Lower leg skin (tissue), 4 donors: Measurements from ENCODE around the gene CCNJL. TPM values are rescaled to one million over a fixed set of nuclear protein-coding genes. Genes with fewer than 3 reads are reported as not detected.

Source experiments
- DNase-seq, 2 donors: peaks; one replicate each; pipeline ENCODE4 v3.0.0-alpha.2; 2019; ENCODE audit warnings: low spot score in 2 of 2
- H3K4me3 ChIP-seq: fragments of 200-600 bp; sonication (generic); 2 replicates; pipeline ENCODE4 v1.5.1; 2017; ENCODE audit warnings: mild to moderate bottlenecking, low read depth; ENCODE audit not compliant: poor library complexity, severe bottlenecking
- CTCF ChIP-seq, 3 donors: fragments of 450-650 bp; IDR thresholded peaks; one replicate each; pipeline ENCODE4 v1.5.1; 2016; ENCODE audit warnings: antibody characterized with exemption in 3 of 3, mild to moderate bottlenecking in 3 of 3, moderate library complexity in 2 of 3
- POLR2A ChIP-seq, 2 donors: fragments of 450-650 bp; IDR thresholded peaks; one replicate each; pipeline ENCODE4 v1.6.1; 2016 to 2017; ENCODE audit warnings: antibody characterized with exemption in 2 of 2, mild to moderate bottlenecking in 1 of 2, moderate library complexity in 1 of 2
- WGBS, 2 donors: methylation state at CpG; one replicate each; pipeline ENCODE4 v1.1.5; 2018; 5-methylcytosine and 5-hydroxymethylcytosine counted together
- intact Hi-C: fragments of 100-400 bp; cut with DNase I; formaldehyde crosslinking; loops from one replicate; pipeline ENCODE4 v1.15.0; 2023; ENCODE audit warnings: low total_unique reads
- total RNA-seq, 4 donors: library from RNA; depleted of rRNA; stranded (reverse); fragments of >200 nt; gene quantifications; one replicate each; pipeline ENCODE4 v1.1.0, GENCODE V29; 2016

Gene CCNJL
- total RNA-seq = under 1 TPM; 0.08 to 0.34 (median 0.22) TPM

- no peak for DNase-seq
- no peak for TF ChIP-seq POLR2A (IDR thresholded peaks at IDR 0.05)
- TF ChIP-seq CTCF (IDR thresholded peaks at IDR 0.05) = no peak
- peak within 1 kb of the TSS; percentile 24 for H3K4me3 ChIP-seq
- intact Hi-C loops = no loop called here
- 0 to 1% methylated on average over 52 to 56 of the region's 84 CpGs for WGBS, 2 donors
These were observed at the start of gene CCNJL for GRCh38 chr5:160312134-160312959. Gene CCNJL, minus strand, starts transcription at chr5:160312564. Its CDS starts 641 bp downstream, at chr5:160311923.

- intact Hi-C loops = no loop called here
- WGBS, 2 donors = 79 to 84% methylated on average over 9 of the region's 9 CpGs
- no peak overlapping the region for H3K4me3 ChIP-seq
- DNase-seq = no peak
- TF ChIP-seq POLR2A (IDR thresholded peaks at IDR 0.05) = no peak
- TF ChIP-seq CTCF (IDR thresholded peaks at IDR 0.05) = no peak
These were observed 49.4 kb upstream of the CCNJL start for GRCh38 chr5:160361624-160362228.

GRCh38 chr5:160360310-160360709 is 47.9 kb upstream of the CCNJL start:
- no peak for DNase-seq
- H3K4me3 ChIP-seq = no peak overlapping the region
- no peak for TF ChIP-seq POLR2A (IDR thresholded peaks at IDR 0.05)
- no peak for TF ChIP-seq CTCF (IDR thresholded peaks at IDR 0.05)
- WGBS, 2 donors = 17 to 30% methylated on average over 3 of the region's 3 CpGs
- intact Hi-C loops = no loop called here

- no peak for DNase-seq
- no peak overlapping the region for H3K4me3 ChIP-seq
- intact Hi-C loops = no loop called here
- TF ChIP-seq POLR2A (IDR thresholded peaks at IDR 0.05) = no peak
- no peak for TF ChIP-seq CTCF (IDR thresholded peaks at IDR 0.05)
- WGBS, 2 donors = 15 to 24% methylated on average over 4 of the region's 4 CpGs
These were observed 47.5 kb upstream of the CCNJL start for GRCh38 chr5:160359816-160360215.

- intact Hi-C loops = no loop called here
- TF ChIP-seq CTCF (IDR thresholded peaks at IDR 0.05) (no peak), POLR2A (IDR thresholded peaks at IDR 0.05) (no peak)
- no peak for DNase-seq
- WGBS, 2 donors = 0% methylated on average over 1 of the region's 1 CpG
- no peak overlapping the region for H3K4me3 ChIP-seq
These were observed 46.9 kb upstream of the CCNJL start for GRCh38 chr5:160359242-160359641.
